B cell (primary cell): ENCODE results near the gene TOMM22. TPM values are rescaled to one million over a fixed set of nuclear protein-coding genes. Genes with fewer than 3 reads are reported as not detected.

ENCODE experiments used
- ATAC-seq: fragments of 200-7000 bp; cut with Tn5 transposase; one replicate; pipeline ENCODE4 v1.10.0; 2021; ENCODE audit warnings: low read depth, mild to moderate bottlenecking, moderate number of reproducible peaks, moderate library complexity
- CTCF ChIA-PET: fragments of 350-600 bp; sonication (Branson Sonifier 250); formaldehyde crosslinking; loops from one replicate; lab custom pipeline; 2021; ENCODE audit warnings: antibody characterized with exemption, inconsistent platforms; lab: Charles Lee
- POLR2A ChIA-PET: fragments of 350-600 bp; sonication (Branson Sonifier 250); formaldehyde crosslinking; loops from one replicate; lab custom pipeline; 2021; ENCODE audit warnings: antibody characterized with exemption; lab: Charles Lee
- DNase-seq: peaks from one replicate; pipeline ENCODE4 v3.0.0; 2013
- H2AFZ ChIP-seq: 2 replicates; pipeline ENCODE4 v1.6.1; 2012; ENCODE audit warnings: mild to moderate bottlenecking, low read depth, low read length; ENCODE audit not compliant: insufficient read depth, poor library complexity, severe bottlenecking
- H3K27ac ChIP-seq, 2 donors: 1 replicate in 1 of 2; 2 replicates in 1 of 2; pipeline ENCODE4 v1.5.1; 2012 to 2013; ENCODE audit warnings: low read length in 2 of 2, mild to moderate bottlenecking in 2 of 2, moderate library complexity in 1 of 2
- H3K27me3 ChIP-seq, 4 experiments: fragments of 200-600 bp in 1 of 4; sonication (generic) in 1 of 4; replicated peaks in 1 of 4; 1 replicate in 2 of 4; 2 replicates in 2 of 4; pipeline versions ENCODE4 v1.6.1 to v1.7.0; 2013 to 2016; ENCODE audit warnings: low read length in 3 of 4, mild to moderate bottlenecking in 2 of 4, mixed read lengths in 1 of 4, moderate library complexity in 1 of 4; ENCODE audit not compliant: insufficient read depth in 4 of 4, control insufficient read depth in 3 of 4; ENCODE audit errors: control extremely low read depth in 1 of 4
- H3K36me3 ChIP-seq, 2 experiments: replicated peaks in 1 of 2; 1 replicate in 1 of 2; 2 replicates in 1 of 2; pipeline versions ENCODE4 v1.6.1 to v1.7.1; 2013; ENCODE audit warnings: low read length in 1 of 2; ENCODE audit not compliant: insufficient read depth in 2 of 2, control insufficient read depth in 1 of 2; ENCODE audit errors: control extremely low read depth in 1 of 2, extremely low read depth in 1 of 2
- H3K4me1 ChIP-seq, 2 donors: fragments of 200-600 bp in 1 of 2; sonication (generic) in 1 of 2; 1 replicate in 1 of 2; 2 replicates in 1 of 2; pipeline versions ENCODE4 v1.5.1 to v1.6.1; 2013 to 2017; ENCODE audit warnings: low read length in 2 of 2; ENCODE audit not compliant: control insufficient read depth in 2 of 2, insufficient read depth in 2 of 2
- H3K4me2 ChIP-seq: replicated peaks from 2 replicates; pipeline ENCODE3; 2012; ENCODE audit warnings: mild to moderate bottlenecking, low read depth, low read length; ENCODE audit not compliant: poor library complexity, severe bottlenecking
- H3K4me3 ChIP-seq, 5 experiments: fragments of 200-600 bp in 1 of 5; sonication (generic) in 1 of 5; 1 replicate in 3 of 5; 2 replicates in 2 of 5; pipeline versions ENCODE4 v1.5.1 to v1.7.0; 2011 to 2016; ENCODE audit warnings: low read length in 4 of 5, mild to moderate bottlenecking in 4 of 5, low read depth in 2 of 5, control low read depth in 1 of 5, moderate library complexity in 1 of 5; ENCODE audit not compliant: insufficient read depth in 1 of 5; ENCODE audit errors: control extremely low read depth in 1 of 5, extremely low read depth in 1 of 5
- H3K79me2 ChIP-seq: fragments of 200-600 bp; sonication (generic); one replicate; pipeline ENCODE4 v1.6.0; 2016; ENCODE audit warnings: low read length; ENCODE audit not compliant: control insufficient read depth, insufficient read depth
- H3K9ac ChIP-seq: fragments of 200-600 bp; sonication (generic); 2 replicates; pipeline ENCODE4 v1.6.1; 2017; ENCODE audit warnings: mild to moderate bottlenecking, low read length, moderate library complexity
- H3K9me3 ChIP-seq, 3 donors: one replicate each; pipeline versions ENCODE4 v1.6.1 to v1.7.1; 2013; ENCODE audit warnings: low read length in 2 of 3; ENCODE audit not compliant: control insufficient read depth in 2 of 3, insufficient read depth in 1 of 3; ENCODE audit errors: control extremely low read depth in 1 of 3
- H4K20me1 ChIP-seq: 2 replicates; pipeline ENCODE4 v1.6.0; 2012; ENCODE audit warnings: mild to moderate bottlenecking, low read length; ENCODE audit not compliant: insufficient read depth, control insufficient read depth, poor library complexity, severe bottlenecking
- H3K27ac Mint-ChIP-seq: one replicate; pipeline ENCODE4 v1.8.0; 2021; ENCODE audit warnings: mixed read lengths
- H3K27me3 Mint-ChIP-seq: one replicate; pipeline ENCODE4 v1.8.0; 2021; ENCODE audit warnings: mixed read lengths
- H3K4me1 Mint-ChIP-seq: one replicate; pipeline ENCODE4 v1.8.0; 2021; ENCODE audit warnings: mixed read lengths
- H3K4me3 Mint-ChIP-seq: one replicate; pipeline ENCODE4 v1.8.0; 2021; ENCODE audit warnings: mixed read lengths
- H3K9me3 Mint-ChIP-seq: one replicate; pipeline ENCODE4 v1.8.0; 2022; ENCODE audit warnings: mixed read lengths; ENCODE audit not compliant: insufficient read depth
- EZH2 ChIP-seq: IDR thresholded peaks from 2 replicates; pipeline ENCODE4 v1.6.1; 2012; ENCODE audit warnings: borderline replicate concordance, low read depth, mild to moderate bottlenecking, moderate library complexity, low read length; ENCODE audit not compliant: insufficient read depth, poor library complexity, severe bottlenecking
- WGBS: methylation state at CpG from one replicate; pipeline ENCODE4 v1.1.5; 2013; ENCODE audit warnings: missing lambda C conversion rate; ENCODE audit not compliant: insufficient coverage; 5-methylcytosine and 5-hydroxymethylcytosine counted together
- intact Hi-C: fragments of 100-400 bp; cut with micrococcal nuclease; formaldehyde crosslinking; loops from one replicate; pipeline ENCODE4 v1.10.0; 2022
- polyA plus RNA-seq: library from polyadenylated mRNA; depleted of rRNA; stranded (reverse); fragments of >200 nt; gene quantifications from 2 replicates; pipeline ENCODE4 v1.2.3, GENCODE V29; 2012
- total RNA-seq, 2 donors: library from RNA; stranded (reverse); fragments of 120-200 nt in 1 of 2; gene quantifications; 1 replicate in 1 of 2; 2 replicates in 1 of 2; pipeline versions ENCODE4 v1.2.3 to v1.2.4, GENCODE V29; 2013 to 2022
- TF ChIP-seq, protein P1 (sequence below): fragments of 200-600 bp; IDR thresholded peaks from one replicate; pipeline ENCODE4 v1.8.0; 2022; ENCODE audit warnings: antibody characterized with exemption, mild to moderate bottlenecking

The TOMM22 gene
- total and polyA plus RNA-seq, 2 donors (not counting 1 experiment from before 2014, with no cell fraction given), result 21.5 to 47.6 TPM

GRCh38 chr22:38684895-38685294 is 3.1 kb downstream of the TOMM22 start:
- H3K27me3 Mint-ChIP-seq, result no peaks in the 10 kb centered on the region
- ATAC-seq (no peak), DNase-seq (no peak)
- Histone ChIP-seq H3K27ac (no peak overlapping the region), H3K9me3 (no peaks in the 10 kb centered on the region), H2AFZ (no peak overlapping the region), H3K4me2 (no peak overlapping the region), H3K79me2 (peaks cover 23% of the 10 kb centered on the region), H3K36me3 (peaks cover 0 to 46% of the 10 kb centered on the region in 2 experiments), H4K20me1 (no peaks in the 10 kb centered on the region), H3K4me1 (peaks cover 11 to 15% of the 10 kb centered on the region in 2 donors), H3K4me3 (no peak overlapping the region), H3K27me3 (no peaks in the 10 kb centered on the region), H3K9ac (no peak overlapping the region)
- peaks cover 22% of the 10 kb centered on the region for H3K4me1 Mint-ChIP-seq
- intact Hi-C loops, result loop anchor here (5.0 kb wide), 2 partner anchors 187 to 712 kb away; partner anchors contain the start of genes CBX6 and TAB1
- WGBS, result 93% methylated on average over 3 of the region's 9 CpGs
- TF ChIP-seq, protein P1, sequence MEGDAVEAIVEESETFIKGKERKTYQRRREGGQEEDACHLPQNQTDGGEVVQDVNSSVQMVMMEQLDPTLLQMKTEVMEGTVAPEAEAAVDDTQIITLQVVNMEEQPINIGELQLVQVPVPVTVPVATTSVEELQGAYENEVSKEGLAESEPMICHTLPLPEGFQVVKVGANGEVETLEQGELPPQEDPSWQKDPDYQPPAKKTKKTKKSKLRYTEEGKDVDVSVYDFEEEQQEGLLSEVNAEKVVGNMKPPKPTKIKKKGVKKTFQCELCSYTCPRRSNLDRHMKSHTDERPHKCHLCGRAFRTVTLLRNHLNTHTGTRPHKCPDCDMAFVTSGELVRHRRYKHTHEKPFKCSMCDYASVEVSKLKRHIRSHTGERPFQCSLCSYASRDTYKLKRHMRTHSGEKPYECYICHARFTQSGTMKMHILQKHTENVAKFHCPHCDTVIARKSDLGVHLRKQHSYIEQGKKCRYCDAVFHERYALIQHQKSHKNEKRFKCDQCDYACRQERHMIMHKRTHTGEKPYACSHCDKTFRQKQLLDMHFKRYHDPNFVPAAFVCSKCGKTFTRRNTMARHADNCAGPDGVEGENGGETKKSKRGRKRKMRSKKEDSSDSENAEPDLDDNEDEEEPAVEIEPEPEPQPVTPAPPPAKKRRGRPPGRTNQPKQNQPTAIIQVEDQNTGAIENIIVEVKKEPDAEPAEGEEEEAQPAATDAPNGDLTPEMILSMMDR, result no peak
- TF ChIP-seq EZH2, result no peak
- no peaks in the 10 kb centered on the region for H3K9me3 Mint-ChIP-seq
- H3K4me3 Mint-ChIP-seq, result no peak overlapping the region
- ChIA-PET POLR2A (no interaction called here), CTCF (no interaction called here)
- no peak overlapping the region for H3K27ac Mint-ChIP-seq

GRCh38 chr22:38685761-38686160 is 4.0 kb downstream of the TOMM22 start:
- TF ChIP-seq, protein P1, result no peak
- no peak for TF ChIP-seq EZH2
- H3K4me2 ChIP-seq, result no peak overlapping the region
- 100% methylated on average over 1 of the region's 1 CpG for WGBS
- Mint-ChIP-seq H3K27ac (no peak overlapping the region), H3K27me3 (no peaks in the 10 kb centered on the region), H3K9me3 (no peaks in the 10 kb centered on the region), H3K4me1 (peaks cover 22% of the 10 kb centered on the region), H3K4me3 (no peak overlapping the region)
- CTCF ChIA-PET, result interaction anchor here (0.6 kb wide), 1 partner anchor 540 kb away, joined by 3 read pairs; no protein-coding TSS in a partner anchor
- H3K9ac ChIP-seq, result no peak overlapping the region
- H2AFZ ChIP-seq, result no peak overlapping the region
- no peak overlapping the region for H3K27ac ChIP-seq
- no peaks in the 10 kb centered on the region for H3K9me3 ChIP-seq
- POLR2A ChIA-PET, result no interaction called here
- H3K4me1 ChIP-seq, result peaks cover 11 to 15% of the 10 kb centered on the region in 2 donors
- H3K4me3 ChIP-seq, result no peak overlapping the region
- DNase-seq (no peak), ATAC-seq (no peak)
- no peaks in the 10 kb centered on the region for H4K20me1 ChIP-seq
- intact Hi-C loops, result no loop called here
- H3K36me3 ChIP-seq, result peaks cover 0 to 46% of the 10 kb centered on the region in 2 experiments
- peaks cover 23% of the 10 kb centered on the region for H3K79me2 ChIP-seq
- no peaks in the 10 kb centered on the region for H3K27me3 ChIP-seq
